Measurements from ENCODE around the gene LENG1. TPM values are rescaled to one million over a fixed set of nuclear protein-coding genes. Genes with fewer than 3 reads are reported as not detected.

The LENG1 gene
- total and polyA plus RNA-seq, 8 donors = 2.1 to 9.7 (median 4.8) TPM

DNA sequence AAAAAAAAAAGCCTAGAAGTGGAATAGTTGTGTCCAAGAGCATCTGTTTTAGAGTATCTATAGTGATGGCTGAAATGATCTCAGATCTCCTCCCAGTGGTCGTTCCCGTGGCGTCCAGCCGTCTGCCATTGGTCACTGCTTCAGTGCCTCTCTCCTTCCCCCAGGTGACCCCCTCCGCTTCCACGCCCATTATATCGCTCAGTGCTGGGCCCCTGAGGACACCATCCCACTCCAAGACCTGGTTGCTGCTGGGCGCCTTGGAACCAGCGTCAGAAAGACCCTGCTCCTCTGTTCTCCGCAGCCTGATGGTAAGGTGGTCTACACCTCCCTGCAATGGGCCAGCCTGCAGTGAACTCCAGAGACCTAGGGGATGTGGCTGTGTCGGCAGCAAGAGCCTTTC, 33.5 kb upstream of the LENG1 start:
- Histone ChIP-seq H3K9me3 (no peaks in the 10 kb centered on the region), H3K4me3 (no peak overlapping the region), H3K4me1 (peaks cover 3 to 16% (median 14%) of the 10 kb centered on the region in 3 donors), H3K27ac (no peak overlapping the region), H3K27me3 (no peaks in the 10 kb centered on the region), H3K36me3 (peaks cover 0 to 6% (median 5%) of the 10 kb centered on the region in 3 donors)
- WGBS, 2 donors = 88 to 92% methylated on average over 11 of the region's 11 CpGs
- TF ChIP-seq, protein P1, sequence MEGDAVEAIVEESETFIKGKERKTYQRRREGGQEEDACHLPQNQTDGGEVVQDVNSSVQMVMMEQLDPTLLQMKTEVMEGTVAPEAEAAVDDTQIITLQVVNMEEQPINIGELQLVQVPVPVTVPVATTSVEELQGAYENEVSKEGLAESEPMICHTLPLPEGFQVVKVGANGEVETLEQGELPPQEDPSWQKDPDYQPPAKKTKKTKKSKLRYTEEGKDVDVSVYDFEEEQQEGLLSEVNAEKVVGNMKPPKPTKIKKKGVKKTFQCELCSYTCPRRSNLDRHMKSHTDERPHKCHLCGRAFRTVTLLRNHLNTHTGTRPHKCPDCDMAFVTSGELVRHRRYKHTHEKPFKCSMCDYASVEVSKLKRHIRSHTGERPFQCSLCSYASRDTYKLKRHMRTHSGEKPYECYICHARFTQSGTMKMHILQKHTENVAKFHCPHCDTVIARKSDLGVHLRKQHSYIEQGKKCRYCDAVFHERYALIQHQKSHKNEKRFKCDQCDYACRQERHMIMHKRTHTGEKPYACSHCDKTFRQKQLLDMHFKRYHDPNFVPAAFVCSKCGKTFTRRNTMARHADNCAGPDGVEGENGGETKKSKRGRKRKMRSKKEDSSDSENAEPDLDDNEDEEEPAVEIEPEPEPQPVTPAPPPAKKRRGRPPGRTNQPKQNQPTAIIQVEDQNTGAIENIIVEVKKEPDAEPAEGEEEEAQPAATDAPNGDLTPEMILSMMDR (IDR thresholded peaks at IDR 0.05) = no peak
- FAIRE-seq (no peak), ATAC-seq (no peak), DNase-seq (peak in 2 of 6 donors; percentile 32 to 48)
- intact Hi-C loops (cut with DNase I) = no loop called here

DNA sequence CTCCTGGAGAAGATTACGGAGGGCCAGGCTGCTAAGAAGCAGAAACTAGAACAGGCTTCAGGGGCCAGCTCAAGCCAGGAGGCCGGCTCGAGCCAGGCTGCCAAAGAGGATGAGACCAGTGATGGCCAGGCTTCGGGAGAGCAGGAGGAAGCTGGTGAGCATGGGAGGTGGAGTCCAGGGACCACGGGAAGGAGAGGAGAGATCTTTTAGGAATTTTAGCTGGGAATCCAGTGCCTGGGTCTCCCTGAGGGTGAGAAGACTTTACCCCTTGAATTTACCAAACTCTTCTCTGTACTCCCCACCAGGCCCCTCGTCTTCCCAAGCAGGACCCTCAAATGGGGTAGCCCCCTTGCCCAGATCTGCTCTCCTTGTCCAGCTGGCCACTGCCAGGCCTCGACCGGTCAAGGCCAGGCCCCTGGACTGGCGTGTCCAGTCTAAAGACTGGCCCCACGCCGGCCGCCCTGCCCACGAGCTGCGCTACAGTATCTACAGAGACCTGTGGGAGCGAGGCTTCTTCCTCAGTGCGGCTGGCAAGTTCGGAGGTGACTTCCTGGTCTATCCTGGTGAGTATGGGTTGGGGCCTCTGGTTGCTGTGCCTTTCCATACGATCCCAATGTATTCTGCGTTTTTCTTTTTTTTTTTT, 32.4 kb upstream of the LENG1 start:
- no peak for FAIRE-seq

DNA sequence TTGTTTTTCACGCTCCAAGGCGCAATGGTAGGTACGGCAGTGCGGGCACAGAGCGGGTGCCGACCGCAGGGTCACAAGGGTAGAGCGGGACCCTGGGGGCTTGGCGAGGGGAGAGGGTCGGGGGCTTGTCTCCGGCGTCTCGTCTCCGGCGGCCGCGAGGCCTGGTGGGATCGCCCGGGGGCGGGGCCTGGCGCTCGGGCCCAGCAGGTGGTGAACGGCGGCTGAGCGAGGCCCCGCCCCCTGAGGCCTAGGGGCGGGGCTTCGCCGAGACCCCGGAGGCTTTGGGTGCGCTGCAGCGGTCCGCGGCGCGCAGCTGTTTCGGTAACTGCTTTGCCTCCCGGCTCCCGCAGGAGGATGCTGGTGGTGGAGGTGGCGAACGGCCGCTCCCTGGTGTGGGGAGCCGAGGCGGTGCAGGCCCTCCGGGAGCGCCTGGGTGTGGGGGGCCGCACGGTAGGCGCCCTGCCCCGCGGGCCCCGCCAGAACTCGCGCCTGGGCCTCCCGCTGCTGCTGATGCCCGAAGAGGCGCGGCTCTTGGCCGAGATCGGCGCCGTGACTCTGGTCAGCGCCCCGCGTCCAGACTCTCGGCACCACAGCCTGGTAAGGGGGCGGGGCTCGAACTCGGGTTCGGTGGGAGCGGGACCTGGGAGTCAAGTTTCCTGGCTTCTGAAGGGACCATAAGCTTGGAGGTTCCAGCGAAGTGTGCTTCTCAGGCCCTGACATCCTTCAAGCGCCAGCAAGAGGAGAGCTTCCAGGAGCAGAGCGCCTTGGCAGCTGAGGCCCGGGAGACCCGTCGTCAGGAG, 31.7 kb upstream of the LENG1 start, which contains the start of gene TSEN34:
Gene TSEN34 (plus strand): TSS at position 298 of the 800 bp plus-strand sequence. CDS start 57 bp downstream, at position 355.
- Histone ChIP-seq H3K27ac (peak within 1 kb of the TSS; percentile 98 to 100 (median 99)), H3K4me3 (peak within 1 kb of the TSS; percentile 62 to 91 (median 78)), H3K27me3 (no peaks in the 10 kb centered on the region), H3K4me1 (peaks cover 17 to 27% (median 22%) of the 10 kb centered on the region in 3 donors), H3K9me3 (no peaks in the 10 kb centered on the region), H3K36me3 (peaks cover 0 to 6% (median 5%) of the 10 kb centered on the region in 3 donors)
- DNase-seq (peak in 5 of 6 donors; percentile 71 to 96 (median 94)), ATAC-seq (peak; percentile 40 to 57 (median 50)), FAIRE-seq (no peak)
- intact Hi-C loops (cut with DNase I) = no loop called here
- TF ChIP-seq, protein P1 (IDR thresholded peaks at IDR 0.05) = no peak
- WGBS, 2 donors = 0 to 1% methylated on average over 71 to 77 of the region's 77 CpGs

More for the DNA sequence above, 32.4 kb upstream of the LENG1 start:
- H3K9me3 ChIP-seq = no peaks in the 10 kb centered on the region
- no peaks in the 10 kb centered on the region for H3K27me3 ChIP-seq
- DNase-seq (peak in 2 of 6 donors; percentile 64 to 77), ATAC-seq (no peak)
- H3K4me1 ChIP-seq = peaks cover 13 to 22% (median 21%) of the 10 kb centered on the region in 3 donors
- peaks cover 0 to 6% (median 5%) of the 10 kb centered on the region in 3 donors for H3K36me3 ChIP-seq
- TF ChIP-seq, protein P1 (IDR thresholded peaks at IDR 0.05) = no peak
- intact Hi-C loops (cut with DNase I) = no loop called here
- peak overlapping the region; percentile 62 to 91 (median 78) for H3K4me3 ChIP-seq
- H3K27ac ChIP-seq = peak overlapping the region; percentile 98 to 100 (median 99)
- 52% methylated on average over 19 of the region's 19 CpGs for WGBS, 2 donors

DNA sequence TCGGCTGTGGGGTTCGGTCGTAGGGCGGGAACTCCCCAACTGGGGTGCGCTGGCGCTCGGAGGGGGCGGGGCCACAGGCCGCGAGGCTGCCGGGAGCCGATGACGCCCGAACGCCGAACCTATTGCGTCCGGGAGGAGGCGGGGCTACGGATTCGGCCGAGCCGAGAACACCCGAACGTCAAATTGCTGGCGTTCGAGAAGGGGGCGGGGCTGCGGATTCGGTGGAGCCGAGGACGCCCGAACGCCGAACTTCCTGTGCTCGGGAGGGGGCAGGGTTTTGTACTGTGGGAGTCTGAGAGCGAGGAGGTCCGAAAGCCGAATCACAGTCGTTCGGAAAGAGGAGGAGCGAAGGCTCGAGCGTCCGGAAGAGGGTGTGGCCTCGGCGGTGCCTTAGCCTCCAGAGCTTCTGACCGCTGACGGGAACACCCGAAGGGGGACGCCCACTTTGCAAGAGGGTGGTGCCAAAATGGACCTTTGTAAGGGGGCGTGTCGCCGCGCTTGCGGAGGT, 31.0 kb upstream of the LENG1 start:
- ATAC-seq (peak; percentile 58 to 77 (median 67)), DNase-seq (peak; percentile 99 to 100 (median 100)), FAIRE-seq (peak; percentile 95)
- Histone ChIP-seq H3K27me3 (no peaks in the 10 kb centered on the region), H3K27ac (peak overlapping the region; percentile 98 to 100 (median 99)), H3K4me1 (peaks cover 22 to 34% (median 24%) of the 10 kb centered on the region in 3 donors), H3K9me3 (no peaks in the 10 kb centered on the region), H3K36me3 (peaks cover 0 to 6% (median 5%) of the 10 kb centered on the region in 3 donors), H3K4me3 (peak overlapping the region; percentile 62 to 91 (median 78))
- TF ChIP-seq, protein P1 (IDR thresholded peaks at IDR 0.05) = no peak
- intact Hi-C loops (cut with DNase I) = no loop called here
- WGBS, 2 donors = 0% methylated on average over 55 to 56 of the region's 56 CpGs
